GM19193 (cell line): ENCODE measurements around the gene KIRREL3.

Experiments
- POLR2A ChIP-seq: IDR thresholded peaks from 4 replicates; pipeline ENCODE4 v1.6.1; 2011; ENCODE audit not compliant: insufficient read depth, insufficient read length; ENCODE audit errors: extremely low read depth

KIRREL3 gene

GRCh38 chr11:126630893-126631798, 369.4 kb downstream of the KIRREL3 start:
- no peak for TF ChIP-seq POLR2A

- no peak for TF ChIP-seq POLR2A
These were observed 370.1 kb downstream of the KIRREL3 start for GRCh38 chr11:126630488-126630887.

GRCh38 chr11:126628790-126629621, 371.6 kb downstream of the KIRREL3 start:
- no peak for TF ChIP-seq POLR2A

GRCh38 chr11:126628450-126628789, 372.1 kb downstream of the KIRREL3 start:
- TF ChIP-seq POLR2A, result no peak

- TF ChIP-seq POLR2A, result no peak
These were observed 373.1 kb downstream of the KIRREL3 start for GRCh38 chr11:126627421-126627820.

GRCh38 chr11:126624506-126624905, 376.1 kb downstream of the KIRREL3 start:
- TF ChIP-seq POLR2A, result no peak

- no peak for TF ChIP-seq POLR2A
These were observed 381.1 kb downstream of the KIRREL3 start for GRCh38 chr11:126619516-126619915.

GRCh38 chr11:126615845-126616244, 384.7 kb downstream of the KIRREL3 start:
- TF ChIP-seq POLR2A, result no peak

- TF ChIP-seq POLR2A, result no peak
These were observed 387.3 kb downstream of the KIRREL3 start for GRCh38 chr11:126613272-126613671.

- no peak for TF ChIP-seq POLR2A
These were observed 387.9 kb downstream of the KIRREL3 start for GRCh38 chr11:126612671-126613070.

GRCh38 chr11:126611438-126611837, 389.1 kb downstream of the KIRREL3 start:
- TF ChIP-seq POLR2A, result no peak

GRCh38 chr11:126608658-126609057, 391.9 kb downstream of the KIRREL3 start:
- TF ChIP-seq POLR2A, result no peak

GRCh38 chr11:126607776-126608541, 392.6 kb downstream of the KIRREL3 start:
- TF ChIP-seq POLR2A, result no peak

- no peak for TF ChIP-seq POLR2A
These were observed 393.2 kb downstream of the KIRREL3 start for GRCh38 chr11:126607374-126607773.

GRCh38 chr11:126606484-126606883, 394.1 kb downstream of the KIRREL3 start:
- TF ChIP-seq POLR2A, result no peak
